SK-N-SH (cell line): ENCODE data around the gene NOA1. TPM values are rescaled to one million over a fixed set of nuclear protein-coding genes. Genes with fewer than 3 reads are reported as not detected.

Source experiments
- CTCF ChIA-PET: fragments of 300-600, 350-600 bp; formaldehyde crosslinking; extraction: SDS; loops from one replicate; lab custom pipeline; 2021; lab: Yijun Ruan, JAX
- POLR2A ChIA-PET: fragments of 350-600 bp; sonication (Branson Sonifier 250); formaldehyde crosslinking; extraction: SDS; loops from one replicate; lab custom pipeline; 2020; ENCODE audit warnings: antibody characterized with exemption, inconsistent platforms; lab: Yijun Ruan, JAX
- DNase-seq: peaks from one replicate; pipeline ENCODE4 v3.0.0; 2012
- H2AFZ ChIP-seq: fragments of 200-600 bp; sonication (generic); 2 replicates; pipeline ENCODE4 v1.8.1; 2016; ENCODE audit warnings: antibody characterized with exemption, mild to moderate bottlenecking, low read depth
- H3F3A ChIP-seq: fragments of 200-600 bp; sonication (generic); replicated peaks from 2 replicates; pipeline ENCODE3; 2016; ENCODE audit warnings: antibody characterized with exemption, mild to moderate bottlenecking; ENCODE audit not compliant: insufficient read depth
- H3K27ac ChIP-seq, 2 experiments: fragments of 200-500 bp in 1 of 2; fragments of 200-600 bp in 1 of 2; sonication (Bioruptor generic) in 1 of 2; sonication (generic), shearing (Covaris generic) in 1 of 2; 2 replicates each; pipeline versions ENCODE4 v1.5.1 to v1.6.1; 2014 to 2016; ENCODE audit warnings: low read depth in 2 of 2, inconsistent platforms in 1 of 2, low read length in 1 of 2, mild to moderate bottlenecking in 1 of 2, mixed read lengths in 1 of 2
- H3K27me3 ChIP-seq: fragments of 200-600 bp; sonication (generic), shearing (Covaris generic); 2 replicates; pipeline ENCODE4 v1.6.1; 2016; ENCODE audit warnings: mixed run types; ENCODE audit not compliant: insufficient read depth
- H3K36me3 ChIP-seq, 2 experiments: fragments of 200-500 bp in 1 of 2; fragments of 200-600 bp in 1 of 2; sonication (Bioruptor generic) in 1 of 2; sonication (generic) in 1 of 2; replicated peaks in 1 of 2; 2 replicates each; pipeline versions ENCODE3 to v1.5.1; 2014 to 2016; ENCODE audit warnings: low read length in 1 of 2, mild to moderate bottlenecking in 1 of 2; ENCODE audit not compliant: insufficient read depth in 2 of 2, control insufficient read depth in 1 of 2
- H3K4me1 ChIP-seq, 2 experiments: fragments of 200-500 bp in 1 of 2; fragments of 200-600 bp in 1 of 2; sonication (Bioruptor generic) in 1 of 2; sonication (generic), shearing (Covaris generic) in 1 of 2; 2 replicates each; pipeline versions ENCODE4 v1.5.1 to v1.6.1; 2014 to 2016; ENCODE audit warnings: low read depth in 1 of 2, low read length in 1 of 2, mixed run types in 1 of 2; ENCODE audit not compliant: insufficient read depth in 2 of 2, control insufficient read depth in 1 of 2
- H3K4me2 ChIP-seq: fragments of 200-600 bp; sonication (generic), shearing (Covaris generic); 2 replicates; pipeline ENCODE4 v1.6.1; 2017; ENCODE audit warnings: mixed run types
- H3K4me3 ChIP-seq, 2 experiments: fragments of 200-500 bp in 1 of 2; fragments of 200-600 bp in 1 of 2; sonication (Bioruptor generic) in 1 of 2; sonication (generic), shearing (Covaris generic) in 1 of 2; 2 replicates each; pipeline versions ENCODE4 v1.5.1 to v1.8.1; 2014 to 2016; ENCODE audit warnings: low read depth in 2 of 2, inconsistent platforms in 1 of 2, low read length in 1 of 2, mild to moderate bottlenecking in 1 of 2, mixed read lengths in 1 of 2, moderate library complexity in 1 of 2
- H3K79me2 ChIP-seq: fragments of 200-600 bp; sonication (generic); 2 replicates; pipeline ENCODE4 v1.8.1; 2017; ENCODE audit warnings: mild to moderate bottlenecking; ENCODE audit not compliant: insufficient read depth
- H3K9ac ChIP-seq: fragments of 200-600 bp; sonication (generic); 2 replicates; pipeline ENCODE4 v1.6.1; 2017; ENCODE audit warnings: mixed run types
- H3K9me2 ChIP-seq: fragments of 200-600 bp; sonication (generic); 2 replicates; pipeline ENCODE4 v1.6.1; 2017; ENCODE audit warnings: mixed run types
- H3K9me3 ChIP-seq: fragments of 200-600 bp; sonication (generic); 2 replicates; pipeline ENCODE4 v1.6.1; 2017; ENCODE audit warnings: mixed run types, mild to moderate bottlenecking, moderate library complexity
- H4K20me1 ChIP-seq: fragments of 200-600 bp; sonication (generic); 2 replicates; pipeline ENCODE4 v1.6.1; 2017; ENCODE audit warnings: mild to moderate bottlenecking, mixed run types; ENCODE audit not compliant: insufficient read depth
- CTCF ChIP-seq: fragments of 200-600 bp; sonication (generic); IDR thresholded peaks from 2 replicates; pipeline ENCODE4 v1.6.1; 2017; ENCODE audit warnings: antibody characterized with exemption, mild to moderate bottlenecking, moderate library complexity
- FOXM1 ChIP-seq: IDR thresholded peaks from 2 replicates; pipeline ENCODE4 v1.4.0; 2012; ENCODE audit warnings: low read depth, mild to moderate bottlenecking
- GATA2 ChIP-seq: sonication (generic); formaldehyde crosslinking; IDR thresholded peaks from 2 replicates; pipeline ENCODE4 v1.5.0; 2020; ENCODE audit warnings: mild to moderate bottlenecking, missing genetic modification reagents
- MEF2A ChIP-seq: IDR thresholded peaks from 2 replicates; pipeline ENCODE4 v1.4.0; 2012; ENCODE audit warnings: low read depth, borderline replicate concordance
- MXI1 ChIP-seq: IDR thresholded peaks from 2 replicates; pipeline ENCODE4 v1.6.1; 2012; ENCODE audit warnings: mild to moderate bottlenecking, low read depth, low read length, improper control_type of control experiment
- RCOR1 ChIP-seq: fragments of 150-350 bp; IDR thresholded peaks from 2 replicates; pipeline ENCODE4 v1.6.1; 2017; ENCODE audit warnings: antibody characterized with exemption, low read length
- SMC3 ChIP-seq: IDR thresholded peaks from 2 replicates; pipeline ENCODE4 v1.6.1; 2012; ENCODE audit warnings: low read depth, low read length, improper control_type of control experiment
- TCF12 ChIP-seq: IDR thresholded peaks from 2 replicates; pipeline ENCODE4 v1.4.0; 2012
- ZBTB33 ChIP-seq: IDR thresholded peaks from 2 replicates; pipeline ENCODE4 v1.4.0; 2012; ENCODE audit warnings: low read depth, borderline replicate concordance
- WGBS: methylation state at CpG from one replicate; pipeline ENCODE4 v1.1.6; 2017; ENCODE audit warnings: low lambda C conversion rate; 5-methylcytosine and 5-hydroxymethylcytosine counted together
- polyA plus RNA-seq, 3 experiments: library from polyadenylated mRNA; depleted of rRNA; stranded (reverse); fragments of >200 nt; gene quantifications; 2 replicates each; pipeline ENCODE4 v1.2.3, GENCODE V29; 2012
- TF ChIP-seq, protein P1 (sequence below): IDR thresholded peaks from 2 replicates; pipeline ENCODE4 v1.4.0; 2012; ENCODE audit warnings: low read depth
- TF ChIP-seq, protein P2 (sequence below): IDR thresholded peaks from 2 replicates; pipeline ENCODE4 v1.6.1; 2012; ENCODE audit warnings: mild to moderate bottlenecking, low read depth, low read length, moderate library complexity

The NOA1 gene
- polyA plus RNA-seq, 1 of the 3 experiments (the other 2 are of a cell fraction): 11.8 TPM

- no peaks in the 10 kb centered on the region for H3K9me2 ChIP-seq
- CTCF ChIA-PET: interaction anchor here (1.1 kb wide), 1 partner anchor 17 kb away, joined by 4 read pairs; the partner anchor contains the start of gene POLR2B
- peaks cover 9% of the 10 kb centered on the region for H3F3A ChIP-seq
- no peak for DNase-seq
- H3K9me3 ChIP-seq: no peaks in the 10 kb centered on the region
- H3K27ac ChIP-seq: no peak overlapping the region
- no peaks in the 10 kb centered on the region for H3K27me3 ChIP-seq
- TF ChIP-seq, protein P1, sequence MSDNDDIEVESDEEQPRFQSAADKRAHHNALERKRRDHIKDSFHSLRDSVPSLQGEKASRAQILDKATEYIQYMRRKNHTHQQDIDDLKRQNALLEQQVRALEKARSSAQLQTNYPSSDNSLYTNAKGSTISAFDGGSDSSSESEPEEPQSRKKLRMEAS: no peak
- TF ChIP-seq, protein P2, sequence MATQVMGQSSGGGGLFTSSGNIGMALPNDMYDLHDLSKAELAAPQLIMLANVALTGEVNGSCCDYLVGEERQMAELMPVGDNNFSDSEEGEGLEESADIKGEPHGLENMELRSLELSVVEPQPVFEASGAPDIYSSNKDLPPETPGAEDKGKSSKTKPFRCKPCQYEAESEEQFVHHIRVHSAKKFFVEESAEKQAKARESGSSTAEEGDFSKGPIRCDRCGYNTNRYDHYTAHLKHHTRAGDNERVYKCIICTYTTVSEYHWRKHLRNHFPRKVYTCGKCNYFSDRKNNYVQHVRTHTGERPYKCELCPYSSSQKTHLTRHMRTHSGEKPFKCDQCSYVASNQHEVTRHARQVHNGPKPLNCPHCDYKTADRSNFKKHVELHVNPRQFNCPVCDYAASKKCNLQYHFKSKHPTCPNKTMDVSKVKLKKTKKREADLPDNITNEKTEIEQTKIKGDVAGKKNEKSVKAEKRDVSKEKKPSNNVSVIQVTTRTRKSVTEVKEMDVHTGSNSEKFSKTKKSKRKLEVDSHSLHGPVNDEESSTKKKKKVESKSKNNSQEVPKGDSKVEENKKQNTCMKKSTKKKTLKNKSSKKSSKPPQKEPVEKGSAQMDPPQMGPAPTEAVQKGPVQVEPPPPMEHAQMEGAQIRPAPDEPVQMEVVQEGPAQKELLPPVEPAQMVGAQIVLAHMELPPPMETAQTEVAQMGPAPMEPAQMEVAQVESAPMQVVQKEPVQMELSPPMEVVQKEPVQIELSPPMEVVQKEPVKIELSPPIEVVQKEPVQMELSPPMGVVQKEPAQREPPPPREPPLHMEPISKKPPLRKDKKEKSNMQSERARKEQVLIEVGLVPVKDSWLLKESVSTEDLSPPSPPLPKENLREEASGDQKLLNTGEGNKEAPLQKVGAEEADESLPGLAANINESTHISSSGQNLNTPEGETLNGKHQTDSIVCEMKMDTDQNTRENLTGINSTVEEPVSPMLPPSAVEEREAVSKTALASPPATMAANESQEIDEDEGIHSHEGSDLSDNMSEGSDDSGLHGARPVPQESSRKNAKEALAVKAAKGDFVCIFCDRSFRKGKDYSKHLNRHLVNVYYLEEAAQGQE: no peak
- TF ChIP-seq MXI1 (no peak), SMC3 (no peak), GATA2 (CRISPR knock-in tag) (no peak), FOXM1 (no peak), TCF12 (no peak), CTCF (no peak), ZBTB33 (no peak)
- H2AFZ ChIP-seq: no peak overlapping the region
- H3K36me3 ChIP-seq: peaks cover 11 to 41% of the 10 kb centered on the region in 2 experiments
- H4K20me1 ChIP-seq: no peaks in the 10 kb centered on the region
- no peak overlapping the region for H3K4me2 ChIP-seq
- H3K4me1 ChIP-seq: no peaks in the 10 kb centered on the region
- H3K79me2 ChIP-seq: no peaks in the 10 kb centered on the region
- WGBS: 100% methylated on average over 2 of the region's 2 CpGs
- POLR2A ChIA-PET: no interaction called here
- no peak overlapping the region for H3K9ac ChIP-seq
- no peak overlapping the region for H3K4me3 ChIP-seq
Measured at GRCh38 chr4:56961107-56961500, 16.3 kb downstream of the NOA1 start.

DNA sequence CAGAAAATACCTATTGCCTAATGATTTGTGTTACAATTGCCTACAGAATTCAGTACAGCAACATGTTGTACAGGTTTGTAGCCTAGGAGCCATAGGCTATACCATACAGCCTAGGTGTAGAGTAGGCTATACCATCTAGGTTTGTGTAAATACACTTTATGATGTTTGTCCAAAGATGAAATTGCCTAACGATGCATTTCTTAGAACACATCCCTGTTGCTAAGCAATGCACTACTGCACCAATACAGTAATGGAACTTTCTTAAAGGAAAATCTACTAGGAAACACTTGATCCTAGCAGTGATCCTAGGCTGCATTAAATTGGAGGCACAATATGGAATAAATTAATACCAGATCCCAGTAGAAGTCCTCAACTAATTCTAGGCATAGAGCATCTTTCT lies 18.3 kb downstream of the NOA1 start:
- H3K27me3 ChIP-seq: no peaks in the 10 kb centered on the region
- ChIA-PET POLR2A (no interaction called here), CTCF (no interaction called here)
- no peak for DNase-seq
- H4K20me1 ChIP-seq: no peaks in the 10 kb centered on the region
- no peak overlapping the region for H3K9ac ChIP-seq
- H2AFZ ChIP-seq: no peak overlapping the region
- H3K4me1 ChIP-seq: no peaks in the 10 kb centered on the region
- TF ChIP-seq GATA2 (CRISPR knock-in tag) (no peak), RCOR1 (no peak), MEF2A (no peak)
- TF ChIP-seq, all 33 proteins: peak for 0
- no peak overlapping the region for H3K27ac ChIP-seq
- H3K9me2 ChIP-seq: no peaks in the 10 kb centered on the region
- peaks cover 8% of the 10 kb centered on the region for H3F3A ChIP-seq
- no peak overlapping the region for H3K4me3 ChIP-seq
- H3K9me3 ChIP-seq: no peaks in the 10 kb centered on the region
- no peak overlapping the region for H3K4me2 ChIP-seq
- H3K79me2 ChIP-seq: no peaks in the 10 kb centered on the region
- H3K36me3 ChIP-seq: peaks cover 0 to 24% of the 10 kb centered on the region in 2 experiments
- WGBS: 94% methylated on average over 1 of the region's 1 CpG
